ENCODE data around the gene HAGH. TPM values are rescaled to one million over a fixed set of nuclear protein-coding genes. Genes with fewer than 3 reads are reported as not detected.
A peak's percentile ranks its signal among the peaks of the same experiment; 100 is the strongest.

Gene HAGH
- total RNA-seq, 6 experiments from 2014 or later: 34.2 to 55.3 (median 38.7) TPM

GRCh38 chr16:1845985-1846384 lies 19.4 kb upstream of the HAGH start:
- Mint-ChIP-seq H3K27me3 (ENCODE audit: insufficient read depth) (peaks cover 12% of the 10 kb centered on the region), H3K4me3 (no peak overlapping the region), H3K4me1 (ENCODE audit: low read depth) (no peaks in the 10 kb centered on the region), H3K27ac (no peak overlapping the region), H3K9me3 (no peaks in the 10 kb centered on the region), H3K36me3 (ENCODE audit: low read depth) (no peaks in the 10 kb centered on the region)
- DNase-seq: no peak
- TF ChIP-seq CTCF (IDR thresholded peaks at IDR 0.05): no peak

GRCh38 chr16:1839554-1839953 lies 12.9 kb upstream of the HAGH start:
- H3K4me1 Mint-ChIP-seq (ENCODE audit: low read depth): peaks cover 13% of the 10 kb centered on the region
- peak overlapping the region; percentile 55 for H3K4me3 Mint-ChIP-seq
- peak; percentile 63 for DNase-seq
- H3K27ac Mint-ChIP-seq: peak overlapping the region; percentile 51
- no peaks in the 10 kb centered on the region for H3K36me3 Mint-ChIP-seq (ENCODE audit: low read depth)
- no peak for TF ChIP-seq CTCF (IDR thresholded peaks at IDR 0.05)
- H3K9me3 Mint-ChIP-seq: no peaks in the 10 kb centered on the region
- peaks cover 1% of the 10 kb centered on the region; the same call in 1 of the 2 replicates for H3K27me3 Mint-ChIP-seq (ENCODE audit: insufficient read depth)

DNA sequence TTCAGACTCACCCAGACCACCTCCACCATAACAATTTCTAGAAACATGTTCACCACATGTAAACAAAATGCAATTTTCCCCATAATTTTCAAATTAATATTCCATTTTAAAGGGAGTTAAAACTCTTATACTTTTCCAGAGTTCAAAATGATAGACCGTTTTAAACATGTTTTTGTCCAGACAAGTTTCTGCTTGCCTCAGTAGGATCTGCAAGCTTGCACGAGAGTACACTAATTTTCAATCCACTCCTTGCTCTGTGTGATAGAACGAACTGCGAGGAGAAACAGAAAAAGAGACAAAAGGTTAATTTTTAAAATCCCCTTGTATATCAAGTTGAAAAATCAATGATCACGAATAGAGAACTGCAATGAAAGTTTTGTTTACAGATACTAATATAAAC lies 7.5 kb upstream of the HAGH start:
- DNase-seq: no peak
- H3K27me3 Mint-ChIP-seq (ENCODE audit: insufficient read depth): peaks cover 3% of the 10 kb centered on the region
- no peaks in the 10 kb centered on the region for H3K9me3 Mint-ChIP-seq

DNA sequence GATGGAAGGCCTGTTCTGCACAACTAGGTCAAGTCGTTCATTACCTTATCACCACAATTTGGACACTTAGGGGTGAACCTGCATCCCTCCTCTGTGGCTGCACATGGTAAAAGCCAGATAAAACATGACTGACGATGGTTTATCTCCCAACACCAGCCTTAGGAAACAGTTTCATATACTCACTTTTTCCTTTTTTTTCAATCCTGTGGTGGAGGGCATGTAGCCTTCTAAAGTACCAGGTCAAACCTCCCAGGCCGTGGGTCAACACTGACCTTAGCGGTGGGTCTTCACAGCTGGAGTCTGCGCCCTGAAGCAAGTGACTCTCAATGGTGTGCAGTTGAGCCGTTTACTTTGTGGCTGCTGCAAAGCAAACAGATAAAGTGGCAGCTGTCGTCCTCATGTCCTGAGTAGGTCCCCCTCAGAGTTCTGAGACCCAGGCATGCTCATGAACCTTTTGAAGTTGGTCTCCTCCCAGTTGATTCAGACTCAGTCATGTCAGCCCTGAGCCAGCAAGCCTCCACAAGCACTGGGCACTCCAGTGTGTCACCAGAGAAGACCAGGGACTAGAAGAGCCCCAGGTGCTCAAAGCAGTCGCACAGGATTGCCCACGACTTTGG lies 6.3 kb upstream of the HAGH start:
- no peaks in the 10 kb centered on the region for H3K9me3 Mint-ChIP-seq
- no peak overlapping the region for H3K27ac Mint-ChIP-seq
- no peak for TF ChIP-seq CTCF (IDR thresholded peaks at IDR 0.05)
- peaks cover 18% of the 10 kb centered on the region for H3K4me1 Mint-ChIP-seq (ENCODE audit: low read depth)
- H3K27me3 Mint-ChIP-seq (ENCODE audit: insufficient read depth): peaks cover 3% of the 10 kb centered on the region
- H3K4me3 Mint-ChIP-seq: no peak overlapping the region
- DNase-seq: no peak
- peaks cover 4% of the 10 kb centered on the region for H3K36me3 Mint-ChIP-seq (ENCODE audit: low read depth)

More for the DNA sequence above, 7.5 kb upstream of the HAGH start:
- no peak overlapping the region for H3K4me3 Mint-ChIP-seq
- H3K27ac Mint-ChIP-seq: no peak overlapping the region
- TF ChIP-seq CTCF (IDR thresholded peaks at IDR 0.05): no peak
- peaks cover 4% of the 10 kb centered on the region for H3K36me3 Mint-ChIP-seq (ENCODE audit: low read depth)
- H3K4me1 Mint-ChIP-seq (ENCODE audit: low read depth): peaks cover 11% of the 10 kb centered on the region

DNA sequence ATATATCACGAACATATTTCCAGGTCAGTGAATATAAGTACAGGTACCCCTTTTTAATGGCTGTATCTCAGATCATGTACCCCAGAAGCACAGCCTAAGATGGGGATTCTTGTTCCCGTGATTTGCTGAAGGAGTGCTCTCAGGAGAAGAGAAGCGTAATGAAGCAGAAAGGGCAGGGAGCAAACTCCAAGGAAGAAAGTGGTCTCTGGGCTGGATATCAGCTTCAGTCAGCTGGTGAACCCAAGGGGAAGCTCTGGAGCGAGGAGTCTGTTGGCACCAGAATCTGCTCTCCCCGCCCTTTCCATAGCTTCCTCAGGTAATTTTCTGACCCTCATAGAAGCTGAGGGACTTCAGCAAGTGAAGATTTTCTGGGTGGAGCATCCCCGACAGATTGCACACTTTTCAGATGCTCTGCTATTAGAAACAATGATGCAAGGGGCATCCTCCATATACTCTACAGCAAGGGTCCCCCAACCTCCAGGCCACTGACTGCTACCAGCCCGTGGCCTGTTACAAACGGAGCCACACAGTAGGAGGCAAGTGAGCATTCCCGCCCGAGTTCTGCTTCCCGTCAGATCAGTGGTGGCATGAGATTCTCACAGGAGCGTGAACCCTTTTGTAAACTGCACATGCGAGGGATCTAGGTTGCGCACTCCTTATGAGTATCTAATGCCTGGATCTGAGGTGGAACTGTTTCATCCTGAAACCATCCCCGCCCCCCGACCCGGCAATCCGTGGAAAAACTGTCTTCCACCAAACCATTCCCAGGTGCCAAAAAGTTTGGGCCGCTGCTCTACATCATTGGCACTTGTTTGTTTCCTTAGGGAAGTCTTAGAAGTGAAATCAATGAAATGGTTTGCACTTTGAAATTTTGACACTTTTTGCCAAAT lies 4.8 kb upstream of the HAGH start:
- DNase-seq: no peak
- TF ChIP-seq CTCF (IDR thresholded peaks at IDR 0.05): no peak
- no peak overlapping the region for H3K4me3 Mint-ChIP-seq
- no peak overlapping the region for H3K27ac Mint-ChIP-seq
- H3K9me3 Mint-ChIP-seq: no peaks in the 10 kb centered on the region
- peaks cover 11% of the 10 kb centered on the region for H3K36me3 Mint-ChIP-seq (ENCODE audit: low read depth)
- H3K27me3 Mint-ChIP-seq (ENCODE audit: insufficient read depth): peaks cover 3% of the 10 kb centered on the region
- peaks cover 25% of the 10 kb centered on the region for H3K4me1 Mint-ChIP-seq (ENCODE audit: low read depth)

All from HFFc6 (cell line).